ENCODE measurements around the gene AGBL5. TPM values are rescaled to one million over a fixed set of nuclear protein-coding genes. Genes with fewer than 3 reads are reported as not detected.

The AGBL5 gene
- total and polyA plus RNA-seq, 2 of the 13 experiments (the other 11 are each of a cell fraction or from before 2014, with no cell fraction given) = 55.9 to 73.3 TPM

GRCh38 chr2:27086090-27086723 lies 34.7 kb downstream of the AGBL5 start (continued):
- TF ChIP-seq ZNF740 (CRISPR knock-in tag; IDR thresholded peaks at IDR 0.05) (0 out of 2 replicates have a peak, but pooled peaks have one; percentile 25), ZUFSP (CRISPR knock-in tag; IDR thresholded peaks at IDR 0.05; ENCODE audit: borderline replicate concordance) (no peak), ZNF33A (CRISPR knock-in tag; IDR thresholded peaks at IDR 0.05; ENCODE audit: borderline replicate concordance) (no peak), ELF4 (CRISPR knock-in tag; IDR thresholded peaks at IDR 0.05; ENCODE audit: borderline replicate concordance) (no peak), TOPORS (CRISPR knock-in tag; IDR thresholded peaks at IDR 0.05) (no peak), ZNF44 (CRISPR knock-in tag; IDR thresholded peaks at IDR 0.05) (no peak; the same call in 1 of the 2 replicates), FLYWCH1 (CRISPR knock-in tag; IDR thresholded peaks at IDR 0.05) (peak; percentile 85; the same call in 1 of the 2 replicates), GTF3A (CRISPR knock-in tag; conservative IDR thresholded peaks at IDR 0.05) (0 out of 2 replicates have a peak, but pooled peaks have one; percentile 24), NFYC (CRISPR knock-in tag; IDR thresholded peaks at IDR 0.05) (peak; percentile 59), ATF3 (CRISPR knock-in tag; IDR thresholded peaks at IDR 0.05) (peak; percentile 58), EZH2 (conservative IDR thresholded peaks at IDR 0.05; ENCODE audit: low read depth, low read length) (no peak), FOXP1 (IDR thresholded peaks at IDR 0.05) (no peak), FOXP1 (CRISPR knock-in tag; IDR thresholded peaks at IDR 0.05) (no peak), ZBTB40 (IDR thresholded peaks at IDR 0.05) (no peak), ZBTB40 (CRISPR knock-in tag; IDR thresholded peaks at IDR 0.05) (no peak), IKZF4 (CRISPR knock-in tag; IDR thresholded peaks at IDR 0.05; ENCODE audit: borderline replicate concordance, low read depth, not compliant biosample characterization) (peak; percentile 22), ZNF205 (CRISPR knock-in tag; IDR thresholded peaks at IDR 0.05) (peak; percentile 79; the same call in 1 of the 2 replicates), ETV6 (CRISPR knock-in tag; conservative IDR thresholded peaks at IDR 0.05) (peak; percentile 87), IRF2 (CRISPR knock-in tag; IDR thresholded peaks at IDR 0.05) (peak; percentile 45; the same call in 1 of the 2 replicates)

All from HepG2 (cell line).